HUES48 (cell line): ENCODE measurements around the gene CTRB1.
"Not testable (repeated sequence)": the region's sequence is repeated elsewhere in the genome, so short reads cannot be mapped to it uniquely, and the experiment has no call there.

Experiments used
- H3K27ac ChIP-seq: one replicate; pipeline ENCODE4 v1.7.0; 2013; ENCODE audit warnings: low read depth, low read length, inconsistent platforms
- H3K27me3 ChIP-seq: 2 replicates; pipeline ENCODE4 v1.6.1; 2013; ENCODE audit warnings: mild to moderate bottlenecking, low read length; ENCODE audit not compliant: control insufficient read depth, insufficient read depth
- H3K36me3 ChIP-seq: 2 replicates; pipeline ENCODE4 v1.6.1; 2013; ENCODE audit warnings: low read length; ENCODE audit not compliant: control insufficient read depth, insufficient read depth
- H3K4me1 ChIP-seq: 2 replicates; pipeline ENCODE4 v1.6.1; 2013; ENCODE audit warnings: mild to moderate bottlenecking, low read length; ENCODE audit not compliant: control insufficient read depth, insufficient read depth
- H3K4me3 ChIP-seq: 2 replicates; pipeline ENCODE4 v1.5.1; 2013; ENCODE audit warnings: mild to moderate bottlenecking, low read depth, low read length
- H3K9ac ChIP-seq: 2 replicates; pipeline ENCODE4 v1.6.1; 2013; ENCODE audit warnings: mild to moderate bottlenecking, low read depth, low read length, moderate library complexity
- H3K9me3 ChIP-seq: 2 replicates; pipeline ENCODE4 v1.6.1; 2013; ENCODE audit warnings: low read length; ENCODE audit not compliant: control insufficient read depth, insufficient read depth

Gene CTRB1

DNA sequence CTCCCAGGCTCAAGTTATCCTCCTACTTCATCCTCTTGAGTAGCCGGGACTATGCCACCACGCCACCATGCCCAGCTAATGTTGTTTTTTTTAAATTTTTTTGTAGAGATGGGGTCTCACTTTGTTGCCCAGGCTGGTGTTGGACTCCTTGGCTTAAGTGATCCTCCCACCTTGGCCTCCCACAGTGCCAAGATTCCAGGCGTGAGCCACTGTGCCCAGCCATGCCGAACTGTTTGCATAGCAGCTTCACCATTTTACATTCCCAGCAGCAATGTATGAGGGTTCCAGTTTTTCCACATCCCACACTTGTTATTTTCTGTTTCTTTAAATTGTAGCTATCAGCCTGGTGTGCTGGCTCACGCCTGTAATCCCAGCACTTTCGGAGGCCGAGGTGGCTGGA is 2.2 kb upstream of the CTRB1 start:
- no peaks in the 10 kb centered on the region for H3K36me3 ChIP-seq
- H3K27ac ChIP-seq, result no peak overlapping the region
- H3K4me3 ChIP-seq, result no peak overlapping the region
- H3K4me1 ChIP-seq, result no peaks in the 10 kb centered on the region
- no peaks in the 10 kb centered on the region for H3K27me3 ChIP-seq
- no peak overlapping the region for H3K9ac ChIP-seq
- no peaks in the 10 kb centered on the region for H3K9me3 ChIP-seq

DNA sequence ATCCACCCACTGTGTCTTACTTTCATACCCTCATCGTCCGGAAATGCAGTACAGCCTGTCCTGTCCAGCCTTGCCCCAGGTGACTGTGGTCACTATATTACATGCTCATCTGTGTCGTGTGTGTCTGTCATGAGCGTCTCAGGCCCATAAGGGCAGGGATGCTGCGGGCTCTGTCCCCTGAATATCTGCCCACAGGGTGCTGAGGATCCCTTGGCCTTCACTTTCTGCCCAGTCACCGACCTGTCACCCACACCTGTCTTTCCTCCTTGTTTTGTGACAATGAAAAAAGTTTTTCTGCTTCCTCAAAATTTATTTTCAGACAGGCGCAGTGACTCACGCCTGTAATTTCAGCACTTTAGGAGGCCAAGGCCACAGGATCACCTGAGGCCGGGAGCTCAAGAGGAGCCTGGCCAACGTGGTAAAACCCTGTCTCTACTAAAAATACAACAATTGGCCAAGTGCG is 1.4 kb upstream of the CTRB1 start:
- no peak overlapping the region for H3K9ac ChIP-seq
- H3K27me3 ChIP-seq, result no peaks in the 10 kb centered on the region
- no peak overlapping the region for H3K27ac ChIP-seq
- no peak overlapping the region for H3K4me3 ChIP-seq
- H3K36me3 ChIP-seq, result no peaks in the 10 kb centered on the region
- H3K9me3 ChIP-seq, result no peaks in the 10 kb centered on the region
- H3K4me1 ChIP-seq, result no peaks in the 10 kb centered on the region

DNA sequence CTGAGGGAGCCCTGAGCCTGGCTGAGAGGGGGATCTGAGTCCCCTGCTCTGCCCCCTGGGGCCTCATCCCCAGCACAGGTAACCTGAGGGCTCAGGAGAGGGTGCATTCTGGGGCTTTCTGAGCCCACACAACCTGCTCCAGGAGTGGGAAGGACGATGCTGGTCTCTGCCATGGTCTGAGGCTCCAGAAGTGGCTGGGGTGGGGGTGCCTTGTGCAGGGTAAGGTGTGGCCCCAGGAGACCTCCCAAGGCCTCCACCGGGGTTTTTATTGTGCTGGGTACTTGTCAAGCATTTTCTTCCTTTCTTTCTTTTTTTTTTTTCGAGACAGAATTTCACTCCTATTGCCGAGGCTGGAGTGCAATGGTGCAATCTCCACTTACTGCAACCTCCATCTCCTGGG is 300 bp downstream of the CTRB1 start:
- H3K36me3 ChIP-seq, result no peaks in the 10 kb centered on the region
- H3K9me3 ChIP-seq, result no peaks in the 10 kb centered on the region
- no peak overlapping the region for H3K27ac ChIP-seq
- H3K9ac ChIP-seq, result no peak overlapping the region
- no peaks in the 10 kb centered on the region for H3K4me1 ChIP-seq
- no peaks in the 10 kb centered on the region for H3K27me3 ChIP-seq
- H3K4me3 ChIP-seq, result no peak overlapping the region

- H3K4me1 ChIP-seq, result no peaks in the 10 kb centered on the region
- H3K36me3 ChIP-seq, result no peaks in the 10 kb centered on the region
- H3K27me3 ChIP-seq, result no peaks in the 10 kb centered on the region
- H3K27ac ChIP-seq, result no peak overlapping the region
- H3K9me3 ChIP-seq, result no peaks in the 10 kb centered on the region
- H3K9ac ChIP-seq, result no peak overlapping the region
- H3K4me3 ChIP-seq, result no peak overlapping the region
These were observed 1.1 kb downstream of the CTRB1 start for GRCh38 chr16:75219838-75220237.

- Histone ChIP-seq H3K4me3 (no peak overlapping the region), H3K4me1 (no peaks in the 10 kb centered on the region), H3K36me3 (no peaks in the 10 kb centered on the region), H3K9me3 (no peaks in the 10 kb centered on the region), H3K27ac (no peak overlapping the region), H3K9ac (no peak overlapping the region), H3K27me3 (no peaks in the 10 kb centered on the region)
These were observed 3.5 kb downstream of the CTRB1 start for GRCh38 chr16:75222271-75222783.

- H3K27me3 ChIP-seq, H3K9ac ChIP-seq, H3K4me1 ChIP-seq, H3K4me3 ChIP-seq, H3K36me3 ChIP-seq, H3K27ac ChIP-seq, H3K9me3 ChIP-seq: not testable (repeated sequence)
These were observed 4.3 kb downstream of the CTRB1 start for GRCh38 chr16:75223129-75223528.

DNA sequence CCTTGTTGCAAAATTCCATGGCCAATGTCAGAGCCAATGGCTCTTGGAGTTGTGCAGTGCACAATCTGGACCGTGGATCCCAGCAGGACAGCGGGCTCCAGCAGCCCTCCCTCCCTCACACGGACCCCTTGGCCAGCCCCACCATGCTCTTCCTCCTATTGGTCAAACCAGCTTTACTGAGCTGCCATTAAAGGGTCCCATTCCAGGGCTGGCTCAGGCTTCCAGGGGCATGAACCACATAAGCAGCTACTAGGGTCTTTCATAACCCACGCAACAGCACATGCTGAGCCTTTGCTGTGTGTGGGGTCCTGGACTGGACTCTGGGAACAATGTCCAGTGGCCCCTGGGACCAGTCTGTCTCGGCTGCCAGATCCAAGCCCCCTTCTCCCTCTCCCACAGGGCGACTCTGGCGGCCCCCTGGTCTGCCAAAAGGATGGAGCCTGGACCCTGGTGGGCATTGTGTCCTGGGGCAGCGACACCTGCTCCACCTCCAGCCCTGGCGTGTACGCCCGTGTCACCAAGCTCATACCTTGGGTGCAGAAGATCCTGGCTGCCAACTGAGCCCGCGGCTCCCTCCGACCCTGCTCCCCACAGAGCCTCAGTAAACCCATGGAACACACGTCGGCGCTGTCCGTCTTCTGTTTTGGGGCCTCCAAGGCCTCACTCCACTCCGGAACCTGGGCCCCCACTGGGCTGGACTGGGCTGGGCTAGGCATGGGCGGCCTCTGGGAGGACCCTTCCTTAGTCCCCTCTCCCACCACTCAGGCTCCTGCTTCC is 5.7 kb downstream of the CTRB1 start:
- no peak overlapping the region for H3K4me3 ChIP-seq
- H3K36me3 ChIP-seq, result peaks cover 7% of the 10 kb centered on the region
- no peaks in the 10 kb centered on the region for H3K27me3 ChIP-seq
- H3K9me3 ChIP-seq, result no peaks in the 10 kb centered on the region
- no peaks in the 10 kb centered on the region for H3K4me1 ChIP-seq
- H3K9ac ChIP-seq, result no peak overlapping the region
- H3K27ac ChIP-seq, result no peak overlapping the region

GRCh38 chr16:75225092-75225491 is 6.3 kb downstream of the CTRB1 start:
- no peak overlapping the region for H3K9ac ChIP-seq
- H3K4me3 ChIP-seq, result no peak overlapping the region
- H3K9me3 ChIP-seq, result no peaks in the 10 kb centered on the region
- no peaks in the 10 kb centered on the region for H3K4me1 ChIP-seq
- H3K27me3 ChIP-seq, result no peaks in the 10 kb centered on the region
- peaks cover 13% of the 10 kb centered on the region for H3K36me3 ChIP-seq
- H3K27ac ChIP-seq, result no peak overlapping the region

- Histone ChIP-seq H3K4me1 (no peaks in the 10 kb centered on the region), H3K9ac (no peak overlapping the region)
These were observed 7.1 kb downstream of the CTRB1 start for GRCh38 chr16:75225678-75226515.

DNA sequence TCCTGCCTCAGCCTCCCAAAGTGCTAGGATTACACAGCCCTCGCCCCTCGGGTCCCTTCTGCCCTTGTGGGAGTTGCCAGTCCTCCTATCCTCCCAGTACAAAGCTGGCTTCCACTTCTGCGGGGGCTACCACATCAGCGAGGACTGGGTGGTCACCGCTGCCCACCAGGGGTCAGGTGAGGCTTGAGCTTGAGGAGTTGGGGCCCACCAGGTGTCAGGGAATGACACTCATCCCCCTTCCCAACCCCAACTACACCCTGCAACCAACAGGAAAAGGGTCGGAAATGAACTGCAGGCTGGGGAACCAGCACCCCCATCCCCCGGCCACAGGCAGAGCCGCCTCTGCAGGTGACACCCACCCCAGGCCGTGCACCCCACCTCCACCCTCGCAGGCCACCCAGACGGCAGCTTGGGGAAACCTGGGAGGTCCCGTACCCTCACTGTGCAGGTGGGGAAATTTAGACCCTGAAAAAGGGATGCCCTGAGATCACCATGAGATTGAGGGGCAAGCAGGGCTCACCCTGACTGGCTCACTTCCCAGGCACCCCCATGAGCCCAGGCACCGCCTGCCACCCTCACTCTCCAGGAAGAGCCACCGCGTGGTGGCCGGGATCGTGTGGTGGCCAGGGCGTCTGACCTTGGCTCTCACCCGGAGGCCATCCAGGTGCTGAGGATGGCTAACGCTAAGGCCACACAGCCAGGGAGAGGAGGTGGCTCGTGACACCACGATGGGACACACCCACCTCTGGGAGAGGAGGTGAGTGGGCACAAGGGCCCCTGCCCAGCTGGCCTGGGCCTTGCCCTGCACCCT is 8.0 kb downstream of the CTRB1 start:
- Histone ChIP-seq H3K4me3 (no peak overlapping the region), H3K27ac (no peak overlapping the region), H3K36me3 (peaks cover 25% of the 10 kb centered on the region), H3K4me1 (no peaks in the 10 kb centered on the region), H3K9me3 (no peaks in the 10 kb centered on the region), H3K27me3 (no peaks in the 10 kb centered on the region), H3K9ac (no peak overlapping the region)

More at GRCh38 chr16:75225678-75226515, 7.1 kb downstream of the CTRB1 start:
- H3K36me3 ChIP-seq, result peaks cover 18% of the 10 kb centered on the region
- no peak overlapping the region for H3K27ac ChIP-seq
- no peaks in the 10 kb centered on the region for H3K9me3 ChIP-seq
- H3K27me3 ChIP-seq, result no peaks in the 10 kb centered on the region
- H3K4me3 ChIP-seq, result no peak overlapping the region
